HG03159 (cell line): ENCODE measurements around the gene AFG3L2.
"Not testable (repeated sequence)": the region's sequence is repeated elsewhere in the genome, so short reads cannot be mapped to it uniquely, and the experiment has no call there.

ENCODE experiments used
- ATAC-seq: cut with Tn5 transposase; IDR thresholded peaks from one replicate; pipeline ENCODE4 v1.9.1; 2021; ENCODE audit warnings: mild to moderate bottlenecking, moderate library complexity; ENCODE audit not compliant: unreplicated experiment

AFG3L2 gene

GRCh38 chr18:12397793-12398192 is 20.8 kb upstream of the AFG3L2 start:
- no peak for ATAC-seq

DNA sequence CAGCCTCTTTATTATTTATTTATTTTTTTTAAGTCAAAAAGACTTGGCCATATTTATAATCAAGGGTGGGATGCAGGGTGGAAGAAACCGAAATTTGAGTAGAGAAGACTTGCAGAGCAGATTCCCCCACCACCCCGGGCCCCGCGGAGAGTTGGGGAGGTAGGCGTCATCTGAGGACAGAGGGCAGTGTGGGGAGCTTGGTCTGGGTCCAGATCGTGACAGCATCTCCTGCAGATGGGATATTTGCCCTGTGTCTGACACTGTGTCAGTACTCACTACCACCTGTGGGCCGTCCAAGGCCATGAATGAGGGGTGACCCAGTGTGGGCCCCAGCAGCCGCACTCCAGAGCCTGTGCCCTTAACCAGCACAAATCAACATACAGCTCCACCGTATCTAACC is 20.2 kb upstream of the AFG3L2 start:
- ATAC-seq: no peak

- ATAC-seq: no peak
Measured at GRCh38 chr18:12394428-12394827, 17.4 kb upstream of the AFG3L2 start.

- ATAC-seq: no peak
Measured at GRCh38 chr18:12393998-12394397, 17.0 kb upstream of the AFG3L2 start.

GRCh38 chr18:12393510-12393909 is 16.5 kb upstream of the AFG3L2 start:
- no peak for ATAC-seq

GRCh38 chr18:12391487-12392165 is 14.6 kb upstream of the AFG3L2 start:
- ATAC-seq: peak; percentile 73

- ATAC-seq: no peak
Measured at GRCh38 chr18:12388442-12388841, 11.4 kb upstream of the AFG3L2 start.

DNA sequence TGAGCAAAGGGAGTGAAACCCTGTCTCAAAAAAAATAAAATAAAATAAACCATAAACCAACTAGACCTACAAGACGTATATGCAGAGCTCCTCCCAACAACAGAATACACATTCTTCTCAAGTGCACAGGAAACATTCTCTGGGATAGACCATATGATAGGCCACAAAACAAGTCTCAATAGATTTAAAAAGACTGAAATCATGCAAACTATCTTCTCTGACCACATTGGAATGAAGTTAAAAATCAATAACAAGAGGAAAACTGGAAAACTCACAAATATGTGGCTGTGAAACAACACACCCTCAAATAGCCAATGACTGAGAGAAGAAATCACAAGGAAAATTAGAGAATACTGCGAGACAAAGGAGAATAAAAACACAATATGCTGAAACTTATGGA is 7.2 kb upstream of the AFG3L2 start:
- ATAC-seq: no peak

GRCh38 chr18:12383759-12384158 is 6.7 kb upstream of the AFG3L2 start:
- ATAC-seq: not testable (repeated sequence)

DNA sequence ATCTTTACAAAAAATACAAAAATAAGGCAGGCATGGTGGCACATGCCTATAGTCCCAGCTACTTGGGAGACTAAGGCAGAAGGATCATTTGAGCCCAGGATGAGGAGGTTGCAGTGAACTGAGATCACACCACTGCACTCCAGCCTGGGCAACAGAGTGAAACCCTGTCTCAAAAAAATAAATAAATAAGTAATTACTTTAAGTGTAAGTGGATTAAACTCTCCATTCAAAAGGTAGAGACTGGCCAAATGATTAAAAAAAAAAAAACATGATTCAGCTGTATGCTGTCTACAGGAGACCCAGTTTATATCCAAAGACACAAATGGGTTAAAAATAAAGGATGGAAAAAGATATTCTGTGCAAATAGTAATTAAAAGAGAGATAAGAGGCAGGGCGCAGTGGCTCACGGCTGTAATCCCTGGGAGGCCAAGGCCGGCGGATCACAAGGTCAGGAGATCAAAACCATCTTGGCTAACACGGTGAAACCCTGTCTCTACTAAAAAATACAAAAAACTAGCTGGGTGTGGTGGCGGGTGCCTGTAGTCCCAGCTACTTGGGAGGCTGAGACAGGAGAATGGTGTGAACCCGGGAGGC is 5.3 kb upstream of the AFG3L2 start:
- ATAC-seq: not testable (repeated sequence)

- not testable (repeated sequence) for ATAC-seq
Measured at GRCh38 chr18:12378198-12378558, 1.2 kb upstream of the AFG3L2 start.

- peak; percentile 54 for ATAC-seq
Measured at GRCh38 chr18:12377556-12378197, 650 bp upstream of the AFG3L2 start.

- no peak for ATAC-seq
Measured at GRCh38 chr18:12376034-12376753, 833 bp downstream of the AFG3L2 start.

DNA sequence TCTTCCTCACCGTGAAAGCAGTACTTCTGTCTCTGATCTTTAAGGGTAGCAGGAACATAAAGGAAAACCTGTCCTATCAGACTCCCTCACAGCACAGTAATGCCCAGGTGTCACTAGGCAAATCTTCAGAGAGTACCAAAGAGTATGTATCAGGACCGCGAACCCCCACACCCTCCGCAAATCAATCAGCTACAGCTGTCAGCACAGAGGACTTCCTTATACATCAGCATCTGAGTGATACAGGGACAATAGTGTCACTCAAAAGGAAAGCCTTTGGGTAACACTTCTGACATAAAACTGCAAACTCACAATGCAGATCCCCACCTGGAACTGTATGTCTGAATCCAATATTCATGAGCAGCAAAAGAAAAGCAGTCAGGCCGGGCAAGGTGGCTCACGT is 2.6 kb downstream of the AFG3L2 start:
- ATAC-seq: no peak

GRCh38 chr18:12373771-12374116 is 3.3 kb downstream of the AFG3L2 start:
- ATAC-seq: no peak

- ATAC-seq: no peak
Measured at GRCh38 chr18:12373116-12373770, 3.8 kb downstream of the AFG3L2 start.

- ATAC-seq: no peak
Measured at GRCh38 chr18:12372406-12372805, 4.6 kb downstream of the AFG3L2 start.

DNA sequence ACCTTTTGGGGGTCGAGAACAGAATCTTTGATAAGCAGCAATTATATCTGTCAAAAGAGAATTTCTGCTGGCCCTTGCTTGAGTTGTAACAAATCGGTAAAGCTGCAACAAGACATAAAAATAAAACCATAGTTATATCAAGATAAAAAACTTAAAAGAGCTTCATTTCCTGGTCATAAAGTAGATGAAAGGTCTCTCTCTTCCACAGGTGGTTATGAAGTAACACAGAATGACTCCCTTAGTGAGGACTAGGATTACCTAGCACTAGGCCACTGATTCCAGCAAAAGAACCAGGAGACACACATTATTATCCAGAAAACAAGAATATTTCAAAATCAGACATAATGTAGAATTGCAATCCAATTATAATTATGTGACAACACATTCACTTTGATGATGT is 5.4 kb downstream of the AFG3L2 start:
- no peak for ATAC-seq

GRCh38 chr18:12369211-12369610 is 7.8 kb downstream of the AFG3L2 start:
- no peak for ATAC-seq

GRCh38 chr18:12366784-12367183 is 10.2 kb downstream of the AFG3L2 start:
- ATAC-seq: no peak

DNA sequence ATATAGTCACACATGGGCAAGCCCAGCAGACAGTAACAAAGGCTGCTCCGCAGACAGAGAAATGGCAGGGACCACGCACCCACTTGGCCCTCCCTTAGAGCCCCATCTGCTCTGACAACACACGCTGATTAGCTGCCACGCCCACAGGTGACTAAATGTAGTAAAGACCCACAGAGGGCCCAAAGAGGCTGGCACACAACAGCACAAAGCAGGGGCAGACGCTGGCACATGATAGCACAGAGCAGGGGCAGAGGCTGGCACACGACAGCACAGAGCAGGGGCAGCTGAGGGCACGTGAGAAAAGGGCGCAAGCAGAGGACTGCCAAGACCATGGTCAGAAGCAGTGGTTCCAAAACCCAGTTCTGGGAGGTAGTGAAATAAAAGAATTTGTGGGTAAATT is 10.6 kb downstream of the AFG3L2 start:
- no peak for ATAC-seq
